Hematopoietic multipotent progenitor cell treated with erythropoietin and hydrocortisone succinate and interleukin-3 and kit ligand, for 8 days (in vitro differentiated cells): Measurements from ENCODE around the gene STARD10.
A peak's percentile ranks its signal among the peaks of the same experiment; 100 is the strongest.
"Not testable (repeated sequence)": the region's sequence is repeated elsewhere in the genome, so short reads cannot be mapped to it uniquely, and the experiment has no call there.

Experiments
- DNase-seq: peaks from one replicate; pipeline ENCODE4 v3.0.0-alpha.2; 2015

STARD10 gene, protein sequence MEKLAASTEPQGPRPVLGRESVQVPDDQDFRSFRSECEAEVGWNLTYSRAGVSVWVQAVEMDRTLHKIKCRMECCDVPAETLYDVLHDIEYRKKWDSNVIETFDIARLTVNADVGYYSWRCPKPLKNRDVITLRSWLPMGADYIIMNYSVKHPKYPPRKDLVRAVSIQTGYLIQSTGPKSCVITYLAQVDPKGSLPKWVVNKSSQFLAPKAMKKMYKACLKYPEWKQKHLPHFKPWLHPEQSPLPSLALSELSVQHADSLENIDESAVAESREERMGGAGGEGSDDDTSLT

GRCh38 chr11:72793425-72794367 lies at the start of gene STARD10:
Gene STARD10 (minus strand): TSS chr11:72794047. CDS start chr11:72781181, 12,866 bp downstream.
- peak; percentile 96 for DNase-seq

- no peak for DNase-seq
These were observed 48.9 kb upstream of the STARD10 start for GRCh38 chr11:72842653-72843330.

GRCh38 chr11:72842126-72842525 lies 48.3 kb upstream of the STARD10 start:
- DNase-seq = no peak

DNA sequence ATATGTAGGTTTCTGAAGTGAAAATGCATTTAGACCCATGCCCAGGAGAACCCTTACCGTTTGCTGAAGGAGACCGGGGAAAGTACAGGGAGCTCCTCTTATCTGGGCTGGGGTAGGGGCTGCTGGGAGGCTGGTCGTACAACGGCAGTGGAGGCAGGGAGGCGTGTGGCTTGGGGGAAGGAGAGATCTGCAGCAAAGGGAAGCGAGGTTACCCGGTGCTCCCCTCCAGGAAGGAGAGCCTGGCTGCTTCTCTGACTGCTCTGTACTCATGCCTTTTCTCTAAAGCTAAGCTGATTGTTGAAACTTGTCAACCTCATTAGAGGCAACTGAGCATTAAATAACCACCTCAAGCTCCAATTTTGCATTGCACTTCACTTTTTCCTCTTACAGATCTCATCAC lies 47.5 kb upstream of the STARD10 start:
- DNase-seq = no peak

- no peak for DNase-seq
These were observed 46.9 kb upstream of the STARD10 start for GRCh38 chr11:72840780-72841179.

- DNase-seq = no peak
These were observed 45.0 kb upstream of the STARD10 start for GRCh38 chr11:72838691-72839305.

DNA sequence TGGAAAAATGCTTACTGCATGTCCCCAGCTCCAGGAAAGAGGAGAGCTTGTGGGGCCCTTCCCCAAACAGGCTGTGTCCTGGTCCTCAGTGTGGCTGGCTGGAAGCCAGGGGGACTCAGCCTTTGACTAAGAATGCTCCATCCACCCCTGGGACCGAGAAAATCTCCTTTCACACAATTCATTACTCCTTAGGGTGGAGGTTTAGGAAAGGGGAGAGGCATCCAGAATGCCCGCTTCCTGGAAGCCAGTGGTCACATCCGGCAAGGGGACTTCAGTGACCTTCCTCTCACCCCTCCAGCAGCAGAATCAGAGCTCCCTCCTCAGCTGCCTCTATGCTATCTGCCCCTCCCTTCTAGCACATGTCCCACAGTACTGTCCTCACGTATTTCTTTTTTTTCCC lies 42.3 kb upstream of the STARD10 start:
- DNase-seq = no peak

GRCh38 chr11:72834905-72835304 lies 41.1 kb upstream of the STARD10 start:
- DNase-seq = no peak

DNA sequence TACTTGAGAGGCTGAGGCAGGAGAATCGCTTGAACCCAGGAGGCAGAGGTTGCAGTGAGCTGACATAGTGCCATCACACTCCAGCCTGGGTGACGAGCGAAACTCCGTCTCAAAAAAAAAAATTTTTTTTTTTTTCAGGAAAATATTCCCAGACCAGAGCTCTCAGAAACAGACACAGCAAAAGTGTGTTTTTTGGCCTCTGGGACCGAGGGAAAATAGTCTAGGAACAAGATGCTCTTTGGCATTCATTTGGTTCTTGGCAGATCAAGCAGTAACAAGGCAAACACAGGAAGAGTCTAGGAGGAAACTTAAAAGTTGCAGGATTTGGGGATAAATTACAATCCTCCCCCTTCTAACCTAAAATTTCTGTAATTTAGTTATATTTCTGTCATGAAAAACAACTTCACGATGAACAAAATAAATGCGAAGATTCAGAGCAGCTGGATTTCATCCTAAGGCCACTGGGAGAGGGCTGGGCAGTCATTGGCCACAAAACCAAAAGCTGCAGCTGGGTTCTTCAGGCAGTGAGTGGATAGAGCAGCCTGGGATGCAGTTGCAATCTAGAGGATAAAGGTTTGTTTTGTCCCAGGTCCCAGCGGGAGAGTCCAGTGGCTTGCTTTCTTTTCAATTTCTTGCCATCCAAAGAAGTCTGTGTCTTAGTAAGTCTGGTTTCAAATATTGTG lies 40.1 kb upstream of the STARD10 start:
- DNase-seq = no peak

DNA sequence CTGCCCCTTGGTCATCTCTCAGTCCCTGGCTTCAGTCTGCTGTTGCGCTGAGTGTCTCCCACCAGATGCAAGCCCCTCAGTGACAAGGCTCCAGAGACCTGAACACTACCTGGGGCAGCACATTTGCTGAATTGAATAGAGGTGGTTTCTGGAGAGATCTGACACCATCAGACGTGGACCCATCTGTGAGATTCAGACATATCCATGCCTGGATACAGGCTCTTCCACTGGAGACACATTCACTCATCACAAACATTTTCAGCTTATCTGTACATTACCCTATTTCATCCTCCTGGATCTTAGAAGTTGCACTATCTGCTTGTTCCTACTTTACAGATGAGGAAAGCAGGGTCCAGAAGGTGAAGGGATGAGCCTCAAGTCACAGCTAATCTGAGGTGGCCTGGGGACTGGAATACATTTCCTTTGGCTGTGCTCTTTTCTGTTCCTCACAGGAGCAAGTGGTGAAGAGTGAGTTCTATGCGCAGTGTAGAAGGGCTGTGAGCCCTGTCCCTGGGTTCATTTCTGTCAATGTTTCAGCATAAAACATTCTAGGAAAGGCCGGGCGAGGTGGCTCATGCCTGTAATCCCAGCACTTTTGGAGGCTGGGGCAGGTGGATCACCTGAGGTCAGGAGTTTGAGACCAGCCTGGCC lies 39.4 kb upstream of the STARD10 start:
- no peak for DNase-seq

GRCh38 chr11:72832301-72833082 lies 38.6 kb upstream of the STARD10 start:
- no peak for DNase-seq

- DNase-seq = peak; percentile 82
These were observed 37.9 kb upstream of the STARD10 start for GRCh38 chr11:72831521-72832300.

DNA sequence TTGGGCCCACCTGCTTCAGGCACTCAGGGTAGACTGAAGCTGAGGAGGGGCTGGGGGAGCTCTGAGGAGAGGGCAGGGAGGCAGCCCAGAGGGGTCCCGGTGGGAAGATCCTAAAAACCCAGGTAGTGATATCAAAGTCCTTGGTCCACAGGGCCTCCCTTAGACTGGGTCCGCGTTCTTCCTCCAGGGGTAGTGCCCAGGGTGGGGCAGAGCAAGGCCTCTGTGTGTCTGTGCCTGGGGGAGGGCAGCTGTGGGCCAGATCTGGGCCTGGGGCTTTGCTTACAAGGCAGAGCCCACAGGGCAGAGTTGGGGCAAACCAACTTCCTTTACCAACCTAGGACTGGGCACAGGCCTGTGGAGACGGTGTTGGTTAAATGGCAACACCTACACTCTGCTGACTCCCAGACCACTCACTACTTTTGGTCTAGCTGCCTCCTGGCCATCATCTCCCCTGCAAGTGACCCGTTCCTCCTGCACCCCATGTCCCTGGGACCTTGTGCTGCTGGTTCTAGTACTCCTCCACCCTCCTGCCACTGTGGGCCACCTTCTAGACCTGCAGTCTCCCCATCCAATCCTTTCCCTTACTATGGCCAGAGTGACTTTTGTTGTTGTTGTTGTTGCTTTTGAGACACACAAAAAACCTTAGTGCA lies 36.2 kb upstream of the STARD10 start:
- DNase-seq = no peak

DNA sequence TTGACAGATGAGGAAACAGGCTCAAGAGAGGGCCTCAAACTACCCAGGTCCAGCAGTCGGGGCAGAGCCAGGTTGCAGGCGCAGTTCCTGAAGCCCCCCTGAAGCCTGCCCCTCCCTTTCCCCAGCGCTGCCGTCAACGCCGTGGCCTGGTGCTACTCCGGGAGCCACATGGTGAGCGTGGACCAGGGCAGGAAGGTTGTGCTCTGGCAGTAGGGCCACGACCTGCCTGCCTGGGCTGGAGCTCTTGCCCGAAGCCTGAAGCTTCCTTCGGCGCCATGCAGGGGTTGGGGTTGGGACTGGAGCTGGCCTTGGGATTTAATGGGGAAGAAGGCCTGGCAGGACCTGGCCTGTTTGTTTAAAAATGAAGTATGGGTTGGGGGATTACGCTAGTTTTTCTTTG lies 35.3 kb upstream of the STARD10 start:
- DNase-seq = no peak

GRCh38 chr11:72828692-72829101 lies 34.9 kb upstream of the STARD10 start:
- no peak for DNase-seq

DNA sequence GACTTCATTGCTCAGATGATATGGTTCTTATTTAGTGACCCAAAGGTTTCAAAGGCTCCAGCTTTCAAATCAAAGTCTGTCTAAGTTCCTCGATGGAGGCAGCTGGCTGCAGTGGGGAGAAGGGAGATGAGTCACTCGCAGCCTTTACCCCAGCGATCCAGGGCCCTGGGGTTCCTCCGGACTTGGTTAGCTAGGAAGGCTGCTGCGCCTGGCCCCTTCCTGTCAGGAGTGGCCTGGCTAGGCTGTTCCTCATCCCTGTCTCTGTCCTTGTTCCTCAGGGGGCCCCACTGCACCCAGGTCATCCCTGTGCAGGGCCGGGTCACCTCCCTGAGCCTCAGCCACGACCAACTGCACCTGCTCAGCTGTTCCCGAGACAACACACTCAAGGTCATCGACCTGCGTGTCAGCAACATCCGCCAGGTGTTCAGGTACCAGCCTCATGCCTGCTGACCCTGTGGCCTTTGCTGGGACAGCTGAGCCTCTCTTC lies 34.3 kb upstream of the STARD10 start:
- no peak for DNase-seq

- not testable (repeated sequence) for DNase-seq
These were observed 33.8 kb upstream of the STARD10 start for GRCh38 chr11:72827656-72828055.

DNA sequence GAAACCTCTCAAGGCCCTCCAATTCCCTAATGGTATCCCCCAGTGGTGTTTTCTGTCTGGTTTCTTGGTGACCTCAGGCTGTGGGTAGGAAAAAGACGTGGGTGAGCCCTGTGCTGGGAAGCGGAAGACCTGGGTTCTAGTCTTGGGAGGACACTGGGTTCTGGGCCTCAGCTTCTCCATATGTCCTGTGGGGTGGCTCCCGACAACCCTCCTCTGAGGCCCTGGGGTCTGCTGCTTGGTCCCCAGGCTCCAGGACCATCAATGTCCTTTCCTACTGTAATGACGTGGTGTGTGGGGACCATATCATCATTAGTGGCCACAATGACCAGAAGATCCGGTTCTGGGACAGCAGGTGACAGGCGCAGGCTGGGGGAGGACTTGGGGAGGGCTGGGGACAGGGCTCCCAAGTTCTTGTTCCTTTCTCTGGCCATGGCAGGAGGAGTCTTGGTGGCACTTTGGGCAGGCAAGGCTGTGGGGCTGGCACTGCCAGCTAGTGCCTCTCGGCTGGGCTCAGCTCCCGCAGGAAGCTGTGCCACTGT lies 33.2 kb upstream of the STARD10 start:
- DNase-seq = no peak
